ENCODE measurements around the gene LDLRAP1.

DNA sequence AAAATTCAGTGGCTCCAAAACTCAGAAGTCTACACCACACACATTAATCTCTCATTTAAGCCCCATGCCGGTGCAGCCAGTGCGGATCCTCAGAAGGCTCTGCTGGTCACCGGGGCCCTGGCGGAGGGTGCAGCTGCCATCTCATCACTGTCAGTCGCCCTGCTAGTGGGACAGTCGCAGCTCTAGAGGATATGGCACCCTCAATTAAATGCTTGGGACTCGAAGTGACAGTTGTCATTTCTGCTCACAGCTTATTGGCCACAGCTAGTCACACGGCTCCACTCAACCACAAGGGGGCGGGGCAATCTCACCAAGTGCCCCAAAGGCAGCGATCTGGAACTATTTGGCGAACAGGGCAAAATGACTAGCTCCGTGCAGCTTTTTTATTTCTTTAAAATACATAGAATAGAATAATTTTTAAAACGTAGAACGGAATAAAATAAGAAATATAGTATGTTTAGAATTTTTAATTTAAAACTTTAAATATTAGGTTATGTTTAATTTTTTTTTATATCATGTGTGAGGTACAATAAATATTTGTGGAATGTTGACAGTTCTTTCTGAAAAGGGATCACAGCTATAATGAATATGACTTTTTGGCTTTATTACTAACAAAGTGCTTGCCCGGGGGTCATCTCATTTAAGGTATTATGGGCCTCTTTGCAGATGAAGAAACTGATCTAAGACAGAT lies 65.2 kb downstream of the LDLRAP1 start:
- peak; percentile 81 to 91 (median 82) for TF ChIP-seq CTCF (IDR thresholded peaks at IDR 0.05)
- no peak for TF ChIP-seq EP300 (IDR thresholded peaks at IDR 0.05)

Measured in sigmoid colon (tissue), 4 donors.